B cell (primary cell): ENCODE data around the gene RFC4.

Experiments
- EZH2 ChIP-seq: IDR thresholded peaks from 2 replicates; pipeline ENCODE4 v1.6.1; 2012; ENCODE audit warnings: borderline replicate concordance, low read depth, mild to moderate bottlenecking, moderate library complexity, low read length; ENCODE audit not compliant: insufficient read depth, poor library complexity, severe bottlenecking
- TF ChIP-seq, protein P1 (sequence below): fragments of 200-600 bp; IDR thresholded peaks from one replicate; pipeline ENCODE4 v1.8.0; 2022; ENCODE audit warnings: antibody characterized with exemption, mild to moderate bottlenecking

DNA sequence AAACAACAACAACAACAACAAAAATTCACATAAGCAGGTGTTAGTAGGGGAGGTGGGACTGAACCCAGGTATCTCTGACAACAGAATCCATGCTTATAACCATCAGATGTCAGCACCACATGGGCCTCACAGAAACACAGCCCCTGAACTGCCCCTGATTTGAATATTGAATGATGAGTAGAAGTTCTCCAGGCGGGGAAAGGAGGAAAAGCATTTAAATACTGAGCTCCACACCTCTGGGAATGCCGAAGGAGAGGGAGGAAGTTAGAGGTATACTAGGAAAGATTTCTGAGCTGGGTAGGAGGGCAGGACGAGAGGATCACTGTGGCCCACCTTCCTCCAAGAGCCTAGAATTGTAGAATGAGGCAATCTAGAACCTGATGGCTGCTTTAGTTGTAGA is 54.8 kb downstream of the RFC4 start:
- TF ChIP-seq, protein P1, sequence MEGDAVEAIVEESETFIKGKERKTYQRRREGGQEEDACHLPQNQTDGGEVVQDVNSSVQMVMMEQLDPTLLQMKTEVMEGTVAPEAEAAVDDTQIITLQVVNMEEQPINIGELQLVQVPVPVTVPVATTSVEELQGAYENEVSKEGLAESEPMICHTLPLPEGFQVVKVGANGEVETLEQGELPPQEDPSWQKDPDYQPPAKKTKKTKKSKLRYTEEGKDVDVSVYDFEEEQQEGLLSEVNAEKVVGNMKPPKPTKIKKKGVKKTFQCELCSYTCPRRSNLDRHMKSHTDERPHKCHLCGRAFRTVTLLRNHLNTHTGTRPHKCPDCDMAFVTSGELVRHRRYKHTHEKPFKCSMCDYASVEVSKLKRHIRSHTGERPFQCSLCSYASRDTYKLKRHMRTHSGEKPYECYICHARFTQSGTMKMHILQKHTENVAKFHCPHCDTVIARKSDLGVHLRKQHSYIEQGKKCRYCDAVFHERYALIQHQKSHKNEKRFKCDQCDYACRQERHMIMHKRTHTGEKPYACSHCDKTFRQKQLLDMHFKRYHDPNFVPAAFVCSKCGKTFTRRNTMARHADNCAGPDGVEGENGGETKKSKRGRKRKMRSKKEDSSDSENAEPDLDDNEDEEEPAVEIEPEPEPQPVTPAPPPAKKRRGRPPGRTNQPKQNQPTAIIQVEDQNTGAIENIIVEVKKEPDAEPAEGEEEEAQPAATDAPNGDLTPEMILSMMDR, result no peak
- no peak for TF ChIP-seq EZH2
